NCI-H82 treated with DMSO at 0.1 percent for 48 hours (cell line): Measurements from ENCODE around the gene ITIH5.

Experiments used
- DNase-seq: peaks from one replicate; lab custom pipeline; 2025; ENCODE audit not compliant: unreplicated experiment; lab: John Stamatoyannopoulos, UW

The ITIH5 gene

GRCh38 chr10:7525314-7526016 lies 141.3 kb downstream of the ITIH5 start:
- DNase-seq, result peak; percentile 15

- DNase-seq, result no peak
Observed at GRCh38 chr10:7523656-7524055, 143.1 kb downstream of the ITIH5 start.

DNA sequence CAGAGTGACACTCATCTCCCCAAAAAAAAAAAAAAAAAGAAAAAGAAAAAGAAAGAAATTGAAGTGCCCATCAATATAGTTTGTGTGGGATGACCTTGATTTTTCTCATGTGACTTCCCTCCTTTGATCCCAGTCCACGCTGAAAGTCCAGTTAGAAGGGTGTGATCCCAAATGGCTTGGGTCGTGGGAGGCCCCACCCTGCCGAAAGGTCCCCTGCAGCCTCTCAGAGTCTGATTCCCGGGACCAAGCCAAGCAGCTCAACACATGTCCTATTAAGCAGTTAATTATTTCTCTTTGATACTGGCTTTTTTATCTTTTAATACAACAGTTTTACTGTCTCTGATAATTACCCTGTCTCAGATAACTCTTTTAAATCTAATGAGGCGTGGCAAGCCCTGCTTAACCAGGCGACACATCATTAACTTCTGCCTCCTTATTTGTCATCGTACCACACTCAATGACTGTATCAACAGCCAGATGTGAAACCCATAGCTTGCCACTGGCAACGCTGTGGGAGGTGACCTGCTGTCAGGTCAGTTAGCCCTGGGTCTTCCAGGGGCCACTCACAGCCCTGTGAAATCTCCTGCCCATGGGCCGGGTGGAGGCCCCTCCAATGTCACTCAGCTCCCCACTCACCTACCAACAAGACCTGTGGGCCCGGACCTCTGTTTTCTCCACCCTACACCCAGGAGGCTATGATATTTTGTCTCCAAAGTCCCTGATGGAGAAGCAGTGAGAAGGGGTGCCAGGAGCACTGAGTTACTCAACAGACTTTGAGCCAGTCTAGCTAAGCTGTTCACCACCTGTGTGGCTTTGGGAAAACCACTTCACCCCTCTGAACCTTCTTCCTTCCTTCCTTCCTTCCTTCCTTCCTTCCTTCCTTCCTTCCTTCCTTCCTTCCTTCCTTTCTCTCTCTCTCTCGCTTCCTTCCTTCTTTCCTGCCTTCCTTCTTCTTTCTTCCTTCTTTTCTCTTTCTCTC lies 146.0 kb downstream of the ITIH5 start:
- DNase-seq, result no peak

DNA sequence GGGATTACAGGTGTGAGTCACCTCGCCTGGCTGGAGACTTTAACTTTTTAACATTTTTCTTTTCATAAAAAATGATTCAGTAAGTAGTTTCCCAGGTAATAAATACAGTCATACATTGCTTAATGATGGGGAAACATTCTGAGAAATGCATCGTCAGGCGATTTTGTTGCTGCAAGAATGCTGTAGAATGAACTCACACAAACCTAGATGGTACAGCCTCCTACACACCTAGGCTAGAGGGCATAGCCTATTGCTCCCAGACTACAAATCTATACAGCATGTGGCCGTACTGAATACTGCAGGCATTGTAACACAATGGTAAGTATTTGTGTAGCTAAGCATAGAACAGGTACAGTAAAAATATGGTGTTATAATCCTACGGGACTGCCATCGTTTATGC lies 147.4 kb downstream of the ITIH5 start:
- no peak for DNase-seq

GRCh38 chr10:7518693-7519092 lies 148.1 kb downstream of the ITIH5 start:
- DNase-seq, result no peak

DNA sequence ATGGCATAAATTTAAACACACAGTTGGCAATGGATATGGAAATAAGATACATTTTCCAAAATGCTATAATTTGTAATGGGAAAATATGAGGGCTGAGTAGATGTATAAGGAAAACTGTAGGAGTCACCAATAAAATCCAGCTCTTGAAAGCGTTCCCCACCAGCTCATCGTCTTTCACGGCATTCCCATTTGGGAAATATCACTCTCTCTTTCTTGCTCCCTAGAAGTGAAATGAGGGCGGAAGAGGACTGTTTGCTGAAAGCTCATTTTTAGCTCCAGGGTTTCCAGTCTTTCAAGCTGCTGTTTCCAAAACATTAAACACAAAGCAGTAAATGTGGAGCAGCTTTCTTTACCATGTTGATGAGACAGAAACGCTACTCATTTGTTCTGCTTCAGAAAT lies 151.3 kb downstream of the ITIH5 start:
- DNase-seq, result no peak

DNA sequence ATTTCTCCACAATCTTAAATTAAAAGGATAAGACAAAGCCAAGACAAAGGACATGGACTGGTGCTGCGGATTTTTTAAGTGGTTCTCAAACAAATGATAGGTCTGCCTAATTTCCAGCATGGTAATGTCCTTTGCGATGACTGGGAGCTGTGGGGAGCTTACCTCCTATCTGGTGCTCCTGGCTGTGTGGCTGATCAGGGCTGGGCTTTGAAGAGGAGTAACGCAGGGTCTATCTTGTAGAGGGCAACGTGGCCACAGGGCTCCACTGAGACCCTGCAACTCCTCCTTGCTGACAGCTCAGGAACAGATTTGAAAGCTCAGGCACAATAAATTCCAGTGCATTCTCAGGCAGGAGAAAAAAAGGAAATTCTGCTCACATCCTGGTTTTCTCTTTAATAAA lies 152.8 kb downstream of the ITIH5 start:
- no peak for DNase-seq

GRCh38 chr10:7513455-7513854 lies 153.3 kb downstream of the ITIH5 start:
- no peak for DNase-seq

DNA sequence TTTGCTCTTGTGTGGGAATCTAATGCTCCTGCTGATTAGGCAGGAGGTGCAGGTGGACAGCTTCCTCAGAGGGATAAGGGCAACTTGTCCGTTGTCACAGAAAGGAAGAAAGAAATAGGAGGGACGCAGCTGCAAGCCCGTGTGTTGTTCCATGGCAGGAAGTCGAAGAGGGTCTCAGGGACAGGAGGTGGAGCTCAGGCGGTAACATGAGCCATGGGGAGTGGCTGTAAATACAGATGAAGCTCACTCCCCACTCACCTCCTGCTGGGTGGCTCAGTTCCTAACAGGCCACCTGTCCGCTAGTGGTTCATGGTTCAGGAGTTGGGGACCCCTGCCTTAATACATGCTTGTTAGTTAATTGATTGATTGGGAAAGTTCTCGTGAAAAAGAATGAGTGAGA lies 154.3 kb downstream of the ITIH5 start:
- DNase-seq, result no peak

DNA sequence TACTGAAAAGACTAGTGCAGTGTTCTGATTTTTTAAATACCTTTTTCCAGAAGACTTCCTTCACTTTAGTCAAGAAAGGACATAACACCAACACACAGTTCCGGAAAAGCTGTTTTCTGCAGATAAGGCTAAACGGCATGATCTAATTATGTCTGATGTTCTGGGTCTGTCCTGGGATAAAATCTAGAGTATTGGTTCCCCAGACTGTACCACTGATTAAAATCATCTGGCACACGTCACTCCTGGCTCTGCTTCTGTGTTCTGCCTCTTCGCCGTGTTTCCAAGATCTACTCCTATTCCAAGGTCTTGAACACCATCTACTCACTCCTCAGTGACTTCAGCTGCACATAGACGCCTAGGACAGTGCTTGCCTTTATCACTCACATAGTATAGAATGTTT lies 155.2 kb downstream of the ITIH5 start:
- no peak for DNase-seq
